NCI-H187 (cell line): ENCODE measurements around the gene ALPK3.
A peak's percentile ranks its signal among the peaks of the same experiment; 100 is the strongest.
"Not testable (repeated sequence)": the region's sequence is repeated elsewhere in the genome, so short reads cannot be mapped to it uniquely, and the experiment has no call there.

Source experiments
- DNase-seq, 2 experiments: peaks; one replicate each; lab custom pipeline; 2025; lab: John Stamatoyannopoulos, UW

ALPK3 gene

DNA sequence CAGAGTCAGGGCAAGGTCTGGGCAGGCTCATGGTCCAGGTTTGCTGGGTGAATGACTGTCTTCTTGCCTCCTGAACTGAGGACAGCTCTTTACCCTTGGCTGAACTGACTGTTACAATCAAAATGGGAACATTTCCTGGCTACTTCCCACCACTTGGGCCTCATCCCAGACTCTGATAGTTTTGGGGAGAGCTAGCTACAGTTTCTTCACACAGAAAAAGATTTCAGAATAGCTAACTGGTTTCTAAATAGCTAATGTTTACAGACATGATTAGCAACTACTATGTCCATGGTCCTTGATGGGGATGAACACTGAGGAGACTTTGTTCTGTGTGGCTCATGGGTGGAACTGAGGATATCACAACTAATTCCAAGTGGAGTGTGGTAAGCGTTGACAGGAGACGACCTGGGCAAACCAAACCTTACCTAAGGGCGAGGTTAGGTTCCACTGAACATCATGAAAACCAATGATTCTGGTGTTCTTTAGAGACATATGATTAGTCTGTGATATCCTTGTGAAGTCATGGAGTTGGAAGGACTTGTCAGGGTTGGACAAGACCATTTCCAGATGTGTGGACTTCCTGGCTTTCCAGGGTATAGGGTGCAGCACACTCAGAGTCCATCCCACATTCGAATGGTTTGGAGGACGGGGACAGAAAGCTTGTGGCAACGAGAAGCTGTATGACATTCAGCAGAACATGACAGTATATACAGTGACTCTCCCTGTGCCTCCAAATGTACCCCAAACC is 7.3 kb downstream of the ALPK3 start:
- DNase-seq, result no peak

DNA sequence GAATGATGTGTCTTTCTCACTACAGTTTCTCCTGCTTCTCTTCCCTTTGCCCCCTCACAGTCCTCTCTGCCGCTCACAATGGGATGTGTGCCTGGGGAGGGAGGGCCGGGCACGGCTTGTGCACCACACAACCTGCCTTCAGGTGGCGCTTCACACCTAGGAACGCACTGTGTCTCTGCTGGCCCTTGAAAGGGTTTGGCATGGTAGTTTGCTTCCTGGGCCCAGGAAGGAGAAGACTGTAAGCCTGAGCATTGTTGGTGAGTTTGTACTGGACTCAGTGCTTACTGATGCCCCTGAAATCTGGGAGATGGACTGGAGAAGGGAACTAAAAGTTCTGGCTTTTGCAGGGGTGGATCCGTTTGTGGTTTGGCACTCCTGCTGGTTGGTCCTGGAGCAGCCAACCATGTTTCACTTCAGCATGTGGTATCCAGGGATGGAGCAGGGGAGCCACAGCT is 9.2 kb downstream of the ALPK3 start:
- no peak for DNase-seq

DNA sequence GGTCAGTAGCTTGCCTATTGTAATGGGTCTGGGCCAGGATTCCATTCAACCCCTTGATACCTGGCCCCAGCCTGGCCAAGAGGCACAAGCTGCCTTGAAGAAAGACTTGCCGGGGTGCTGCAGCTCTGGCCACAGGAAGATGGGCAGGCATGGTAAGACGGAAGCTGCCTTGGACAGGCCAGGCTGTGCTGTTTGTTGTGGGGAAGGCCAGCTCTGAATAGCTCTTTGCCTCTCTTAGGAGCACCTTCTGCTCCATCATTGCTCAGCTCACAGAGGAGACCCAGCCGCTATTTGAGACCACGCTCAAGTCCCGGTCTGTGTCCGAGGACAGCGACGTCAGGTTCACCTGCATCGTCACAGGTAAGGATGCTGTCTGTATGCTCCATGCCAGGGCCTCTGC is 10.1 kb downstream of the ALPK3 start:
- DNase-seq, result no peak

DNA sequence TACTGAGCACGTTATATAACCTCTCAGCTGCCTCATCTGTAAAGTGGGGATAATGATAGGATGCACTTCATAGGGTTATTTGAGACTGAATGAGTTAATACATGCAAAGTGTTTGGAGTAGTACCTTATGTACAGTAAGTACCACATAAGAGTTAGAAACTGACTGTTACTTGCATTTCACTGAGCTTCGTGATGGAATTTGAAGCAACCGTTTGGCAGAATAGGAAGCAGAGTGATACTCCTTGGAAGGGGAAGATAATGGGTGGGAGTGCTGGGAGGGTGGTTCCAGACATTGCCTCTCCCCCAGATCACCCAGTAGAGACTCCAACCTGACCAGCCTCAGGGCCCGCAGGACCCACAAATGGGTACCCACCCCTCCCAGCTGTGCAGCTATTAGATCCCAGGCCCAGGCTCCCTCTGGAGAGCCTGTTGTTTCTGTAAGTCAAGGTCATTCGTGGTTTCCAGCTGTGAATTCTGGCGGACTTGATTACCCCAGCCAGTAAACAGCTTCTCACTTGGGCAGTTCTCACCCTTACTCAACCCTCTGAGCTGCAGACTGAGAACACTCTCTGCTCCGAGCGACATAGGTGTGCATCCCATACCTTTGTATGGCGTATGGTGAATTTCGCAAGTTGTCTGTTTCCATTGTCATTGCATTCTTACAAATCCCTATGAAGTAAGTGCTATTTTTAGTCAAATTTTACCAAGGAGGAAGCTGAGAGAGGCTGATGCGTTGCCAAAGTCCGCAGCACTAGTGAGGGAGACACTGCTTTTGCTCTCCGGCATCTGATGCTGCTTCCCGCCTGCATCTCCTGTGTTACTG is 11.1 kb downstream of the ALPK3 start:
- no peak for DNase-seq

DNA sequence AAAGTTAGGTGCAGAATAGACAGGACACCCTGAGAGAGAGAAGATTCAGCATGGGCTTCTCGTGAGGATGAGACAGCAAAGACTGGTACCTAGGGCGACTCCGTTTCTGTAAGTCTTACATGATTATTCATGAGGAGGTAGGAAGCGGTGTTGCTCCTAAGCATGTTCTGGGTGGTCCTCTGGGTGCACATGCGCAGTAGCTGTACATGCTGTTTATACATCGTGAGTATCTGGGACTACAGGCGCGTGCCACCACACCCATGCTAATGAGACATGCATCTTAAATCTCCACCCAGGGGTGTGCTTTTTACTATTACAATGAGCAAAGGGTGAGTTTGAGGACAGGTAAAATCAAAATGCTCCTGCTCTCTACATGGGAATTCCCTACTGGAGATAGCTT is 12.3 kb downstream of the ALPK3 start:
- no peak for DNase-seq

DNA sequence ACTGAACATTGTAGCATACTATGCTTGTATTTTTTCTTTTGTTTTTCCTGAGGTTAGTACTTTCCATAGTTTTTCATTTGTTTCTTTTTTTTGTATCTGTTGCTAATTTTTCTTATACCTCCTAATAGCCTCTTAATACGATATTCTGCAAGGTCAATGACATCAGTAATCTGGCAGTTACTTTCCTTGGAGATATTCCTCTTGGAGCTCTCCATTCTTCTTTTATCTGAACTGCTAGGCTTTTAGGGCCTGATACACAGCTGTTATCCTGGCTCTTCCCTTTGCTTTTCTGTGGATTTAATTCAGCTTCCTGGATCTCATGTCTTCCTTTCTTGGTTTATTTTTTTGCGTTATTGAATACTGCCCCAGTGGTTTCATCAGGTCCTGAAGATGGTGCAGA is 12.9 kb downstream of the ALPK3 start:
- no peak for DNase-seq

DNA sequence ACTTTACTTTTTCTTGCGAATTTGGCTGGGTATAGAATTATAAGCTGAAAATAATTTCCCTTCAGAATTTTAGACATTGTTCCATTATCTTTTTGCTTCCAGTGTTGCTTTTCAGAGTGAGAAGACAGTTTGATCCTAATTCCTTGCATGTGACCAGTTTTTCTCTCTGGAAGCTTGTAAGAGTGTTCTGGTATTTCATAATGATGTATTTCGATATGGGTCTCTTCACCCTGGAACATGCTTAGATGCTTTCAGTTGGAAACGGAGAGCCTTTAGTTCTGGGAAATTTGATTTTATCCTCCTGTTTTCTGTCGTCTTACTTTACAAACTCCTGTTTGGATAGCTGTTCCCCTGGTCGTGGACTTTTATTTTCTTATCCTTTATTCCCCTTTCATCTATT is 13.9 kb downstream of the ALPK3 start:
- DNase-seq, result no peak

DNA sequence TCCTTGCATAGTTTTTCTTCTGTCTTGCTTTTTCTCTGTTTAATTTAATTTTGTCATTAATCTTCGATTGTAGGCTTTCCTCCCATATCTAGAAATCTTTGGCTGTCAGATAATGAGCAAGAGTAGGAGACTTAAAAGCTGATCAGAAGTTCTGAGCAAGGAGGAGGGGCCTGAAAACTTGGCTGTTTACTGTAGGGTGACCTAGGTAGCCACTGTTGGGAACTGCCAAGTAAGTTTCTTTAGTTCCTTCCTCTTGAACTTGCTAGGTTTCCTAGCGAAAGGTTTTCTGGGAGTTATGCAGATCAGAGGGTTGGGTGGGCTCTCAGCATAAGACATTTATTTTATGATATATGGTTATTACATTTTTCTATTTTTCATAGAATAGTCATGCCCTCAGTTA is 14.5 kb downstream of the ALPK3 start:
- no peak for DNase-seq

DNA sequence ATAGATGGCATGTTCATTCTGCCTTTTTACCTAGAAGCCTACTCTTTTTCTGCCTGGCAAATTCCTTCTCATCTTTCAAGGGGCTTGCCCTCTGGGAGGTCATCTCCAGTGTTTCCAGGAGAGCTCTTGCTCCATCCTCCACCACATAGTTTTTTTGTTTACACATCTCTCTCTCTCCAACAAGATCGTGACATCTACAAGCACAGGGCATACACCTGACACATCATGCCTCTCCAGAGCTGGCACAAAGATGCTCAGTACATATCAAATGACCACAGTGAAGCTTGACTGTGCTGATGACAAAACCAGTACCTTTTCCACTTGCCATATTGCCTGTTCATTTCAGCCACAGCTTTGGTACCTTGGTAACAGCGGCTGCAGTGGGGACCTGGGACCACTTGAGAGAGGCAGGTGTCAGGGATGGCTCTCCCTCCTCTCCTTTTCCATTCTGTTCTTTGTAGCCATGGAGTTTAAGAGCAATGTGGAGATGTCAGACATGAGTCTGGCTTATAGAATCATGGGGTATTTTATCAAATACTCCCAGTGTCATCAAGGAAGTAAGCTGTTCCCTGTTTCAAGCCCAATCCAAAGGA is 15.4 kb downstream of the ALPK3 start:
- peak in 1 of 2 experiments; percentile 7 for DNase-seq

DNA sequence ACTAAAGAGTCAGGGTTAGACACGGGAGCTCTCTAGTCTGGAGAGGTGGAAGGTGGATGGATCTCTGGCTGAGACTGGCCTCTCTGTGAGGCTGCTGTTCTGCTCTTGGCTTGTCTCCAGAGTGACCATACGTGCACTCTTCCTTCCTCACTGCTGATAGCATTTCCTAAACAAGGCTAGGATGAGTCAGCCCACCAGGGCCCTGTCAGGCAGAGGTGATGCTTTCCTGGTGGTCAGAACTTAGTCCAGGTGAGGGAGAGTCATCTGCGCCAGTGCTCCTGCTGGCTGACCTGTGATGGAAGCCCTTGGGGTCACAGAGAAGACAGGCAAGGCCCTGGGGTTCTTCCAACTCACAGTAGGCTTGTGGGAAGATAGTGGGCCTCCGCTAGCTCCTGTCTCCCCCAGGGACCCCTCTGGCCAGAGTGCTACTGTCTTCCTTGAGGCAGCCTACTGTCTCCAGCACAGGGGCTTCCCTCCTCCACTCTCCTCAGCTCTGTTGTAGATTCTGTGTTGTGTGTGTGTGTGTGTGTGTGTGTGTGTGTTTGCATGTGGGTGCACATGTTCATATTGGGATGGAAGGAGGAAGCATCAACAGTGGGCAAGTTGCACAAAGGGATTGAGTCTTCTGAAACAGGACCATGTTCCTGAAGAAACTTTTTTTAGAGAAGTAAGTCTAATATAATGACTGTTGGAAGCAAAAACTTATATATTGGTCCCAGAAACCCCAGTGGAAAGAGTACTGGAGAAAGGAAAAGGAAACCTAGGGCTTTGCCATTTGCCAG is 16.5 kb downstream of the ALPK3 start:
- no peak for DNase-seq

DNA sequence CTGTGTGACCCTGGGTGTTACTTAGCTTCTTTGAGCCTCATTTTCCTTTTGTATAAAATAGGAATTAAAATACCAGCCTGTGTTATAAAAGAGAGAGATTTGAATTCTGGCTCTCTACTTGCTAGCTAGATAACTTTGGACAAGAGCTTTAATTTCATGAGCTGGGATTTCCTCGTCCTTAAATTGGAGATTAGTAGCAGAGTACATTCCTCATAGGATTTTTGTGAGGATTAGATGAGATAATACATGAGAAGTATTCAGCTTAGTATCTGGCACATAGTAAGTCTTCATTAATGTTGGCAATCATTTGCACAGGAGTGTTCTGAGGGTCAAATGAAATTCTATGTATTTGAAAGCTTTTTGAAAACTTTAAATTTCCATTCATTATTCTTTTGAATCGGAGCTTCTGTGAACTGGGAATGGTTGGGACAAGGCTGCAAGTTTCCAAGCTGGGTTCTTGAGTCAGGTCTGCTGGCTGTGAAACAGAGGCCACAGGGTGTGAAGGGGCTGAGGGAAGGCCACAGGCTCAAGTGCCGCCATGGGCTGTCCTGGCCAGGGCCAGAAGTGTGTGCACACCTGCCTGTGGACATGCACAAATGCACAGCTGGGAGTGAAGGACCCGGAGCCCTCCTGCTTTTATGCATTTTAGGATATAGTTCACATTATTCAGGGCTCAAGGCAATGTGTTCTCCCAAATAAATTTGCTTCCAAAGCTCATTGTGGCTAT is 17.2 kb downstream of the ALPK3 start:
- DNase-seq, result no peak

DNA sequence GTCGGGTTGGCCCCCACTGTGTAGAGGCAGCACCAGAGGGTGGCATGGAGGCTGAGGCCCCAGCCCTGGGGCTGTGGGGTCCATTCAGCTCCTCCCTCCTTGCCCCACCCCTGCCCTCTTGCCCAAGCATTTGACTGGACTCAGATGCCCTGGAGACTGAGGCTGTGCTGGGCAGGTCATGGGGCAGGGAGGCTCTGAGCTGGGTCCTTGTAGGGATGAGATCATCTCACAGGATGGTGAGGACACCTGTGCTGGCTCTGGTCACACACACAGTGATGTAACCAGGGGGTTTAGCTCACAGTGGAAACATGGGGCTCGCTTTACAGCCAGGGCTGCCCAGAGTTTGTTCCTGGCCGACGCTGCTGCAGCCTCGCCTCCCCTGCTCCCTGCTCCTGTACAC is 17.8 kb downstream of the ALPK3 start:
- no peak for DNase-seq

DNA sequence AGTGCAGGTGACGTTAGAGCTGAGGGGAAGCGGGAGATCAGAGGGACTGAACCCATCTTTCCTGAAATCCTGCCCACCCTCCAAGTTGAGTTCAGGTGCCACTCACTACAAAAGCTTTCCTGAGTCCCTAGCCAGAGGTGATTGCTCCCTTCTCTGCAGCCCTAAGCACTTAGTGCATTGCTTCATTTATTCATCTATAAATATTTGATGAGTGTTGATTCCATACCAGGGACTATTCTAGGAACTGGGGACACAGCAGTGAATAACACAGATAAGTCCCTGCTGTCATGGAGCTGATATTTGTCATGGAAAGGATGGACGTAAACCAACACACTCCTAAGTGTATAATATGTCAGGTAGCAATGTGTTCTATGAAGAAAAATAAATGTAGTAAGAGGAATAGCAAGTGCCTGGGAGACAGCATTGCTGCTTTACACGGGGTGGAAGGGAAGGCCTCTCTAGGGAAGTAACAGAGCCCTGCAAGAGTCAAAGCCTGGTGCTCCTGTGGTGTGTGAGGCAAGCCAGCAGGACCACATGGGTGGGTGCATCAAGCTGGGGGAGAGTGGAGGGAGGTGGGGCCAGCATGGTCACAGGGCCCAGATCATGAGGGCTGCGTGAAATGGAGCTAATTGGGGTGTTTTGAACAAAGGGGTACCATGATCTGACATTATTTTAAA is 18.6 kb downstream of the ALPK3 start:
- DNase-seq, result no peak

DNA sequence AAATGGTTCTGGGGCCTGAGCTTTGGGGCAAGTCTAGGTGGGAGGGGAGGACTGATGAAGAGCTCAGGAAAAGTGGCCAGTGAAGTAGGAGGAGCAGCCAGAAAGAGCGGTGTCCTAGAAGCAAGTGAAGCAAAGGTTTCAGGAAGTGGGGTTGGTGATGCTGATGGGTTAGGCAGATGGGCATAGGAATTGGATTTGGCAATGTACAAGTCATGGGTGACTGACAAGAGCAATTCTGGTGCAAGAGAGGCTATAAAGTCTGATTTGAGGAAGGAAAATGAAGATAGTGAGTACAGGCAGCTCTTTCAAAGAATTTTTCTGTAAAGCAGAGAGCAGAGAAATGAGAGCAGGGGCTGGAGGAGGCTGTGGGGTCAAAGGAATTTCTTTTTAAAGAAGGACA is 19.7 kb downstream of the ALPK3 start:
- no peak for DNase-seq

DNA sequence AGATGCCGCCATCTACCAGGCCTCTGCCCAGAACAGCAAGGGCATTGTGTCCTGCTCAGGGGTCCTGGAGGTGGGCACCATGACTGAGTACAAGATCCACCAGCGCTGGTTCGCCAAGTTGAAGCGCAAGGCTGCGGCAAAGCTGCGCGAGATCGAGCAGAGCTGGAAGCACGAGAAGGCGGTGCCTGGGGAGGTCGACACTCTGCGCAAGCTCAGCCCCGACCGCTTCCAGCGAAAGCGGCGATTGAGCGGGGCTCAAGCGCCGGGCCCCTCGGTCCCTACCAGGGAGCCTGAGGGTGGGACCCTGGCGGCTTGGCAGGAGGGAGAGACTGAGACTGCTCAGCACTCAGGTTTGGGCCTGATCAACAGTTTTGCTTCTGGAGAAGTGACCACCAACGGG is 22.6 kb downstream of the ALPK3 start:
- no peak for DNase-seq

DNA sequence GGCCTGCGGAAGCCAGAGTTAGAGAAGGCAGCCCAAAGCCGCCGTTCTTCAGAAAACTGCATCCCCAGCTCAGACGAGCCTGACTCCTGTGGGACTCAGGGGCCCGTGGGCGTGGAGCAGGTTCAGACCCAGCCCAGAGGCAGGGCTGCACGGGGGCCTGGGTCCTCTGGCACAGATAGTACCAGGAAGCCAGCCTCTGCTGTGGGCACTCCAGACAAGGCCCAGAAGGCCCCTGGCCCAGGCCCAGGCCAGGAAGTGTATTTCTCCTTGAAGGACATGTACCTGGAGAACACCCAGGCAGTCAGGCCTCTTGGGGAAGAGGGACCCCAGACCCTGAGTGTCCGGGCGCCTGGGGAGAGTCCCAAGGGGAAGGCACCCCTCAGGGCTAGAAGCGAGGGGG is 23.1 kb downstream of the ALPK3 start:
- no peak for DNase-seq

DNA sequence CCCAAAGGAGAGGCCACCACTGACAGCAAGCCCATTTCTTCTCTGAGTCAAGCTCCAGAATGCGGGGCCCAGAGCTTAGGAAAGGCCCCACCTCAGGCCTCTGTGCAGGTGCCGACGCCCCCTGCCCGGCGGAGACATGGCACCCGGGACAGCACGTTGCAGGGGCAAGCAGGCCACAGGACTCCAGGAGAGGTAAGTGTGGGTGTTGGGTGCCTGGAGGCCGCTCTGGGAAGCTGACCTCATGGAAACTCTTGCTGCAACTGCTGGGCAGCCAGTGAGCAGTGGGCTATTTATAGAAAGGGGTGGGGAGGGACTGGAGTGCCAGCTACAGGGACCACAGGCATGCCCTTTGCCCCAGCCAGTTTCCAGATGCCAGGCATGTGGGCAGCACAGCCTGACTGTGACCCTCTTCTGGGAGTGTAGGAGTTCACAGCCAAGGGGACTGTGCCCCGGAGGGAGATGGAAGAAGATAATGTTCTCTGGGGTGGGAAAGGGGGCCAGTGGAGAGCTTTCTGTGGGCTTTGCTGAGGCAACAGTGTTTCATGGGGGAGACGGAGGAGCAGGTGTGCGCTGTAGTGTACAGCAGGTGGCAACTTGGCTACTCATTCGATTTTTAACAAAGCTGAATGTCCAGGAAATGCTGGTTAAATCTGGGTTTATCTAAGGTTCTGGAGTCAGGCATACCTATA is 23.7 kb downstream of the ALPK3 start:
- DNase-seq, result no peak

DNA sequence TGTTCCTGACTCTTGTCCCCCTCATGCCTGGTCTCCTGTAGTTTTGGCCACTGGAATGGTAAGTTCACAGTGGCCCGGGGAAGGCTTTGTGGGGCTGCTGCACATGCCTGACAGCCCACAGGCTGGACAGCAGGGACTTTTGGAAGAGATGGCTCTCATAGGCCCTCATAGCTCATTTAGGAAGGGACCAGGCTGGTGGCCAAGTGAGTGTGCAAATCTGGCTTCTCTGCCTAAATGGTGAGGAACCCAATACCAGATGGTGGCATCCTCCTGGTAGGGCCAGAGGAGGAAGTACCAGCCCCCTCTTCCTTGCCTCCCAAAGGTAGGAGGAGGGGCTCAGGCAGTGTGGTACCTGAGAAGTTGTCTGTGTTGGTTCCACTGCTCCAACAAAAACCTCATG is 25.6 kb downstream of the ALPK3 start:
- no peak for DNase-seq

DNA sequence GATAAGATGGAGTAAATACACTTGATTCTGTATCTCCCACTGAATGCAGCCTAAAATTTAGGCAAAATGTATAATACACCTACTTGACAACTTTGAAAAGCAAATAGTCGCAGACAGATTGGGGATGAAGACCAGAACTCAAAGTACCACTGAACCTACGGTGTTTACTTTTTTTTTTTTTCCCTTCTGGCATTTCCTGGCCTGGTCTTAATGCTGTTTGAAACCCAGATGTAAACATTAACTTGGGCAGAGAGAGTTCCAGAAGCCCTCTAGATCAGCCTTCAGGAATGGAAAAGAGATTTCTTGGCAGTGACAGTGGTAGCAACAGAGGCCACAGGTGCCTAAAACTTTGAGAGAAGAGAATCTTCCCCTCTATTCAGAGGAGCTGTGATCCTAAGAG is 27.8 kb downstream of the ALPK3 start:
- DNase-seq, result no peak

DNA sequence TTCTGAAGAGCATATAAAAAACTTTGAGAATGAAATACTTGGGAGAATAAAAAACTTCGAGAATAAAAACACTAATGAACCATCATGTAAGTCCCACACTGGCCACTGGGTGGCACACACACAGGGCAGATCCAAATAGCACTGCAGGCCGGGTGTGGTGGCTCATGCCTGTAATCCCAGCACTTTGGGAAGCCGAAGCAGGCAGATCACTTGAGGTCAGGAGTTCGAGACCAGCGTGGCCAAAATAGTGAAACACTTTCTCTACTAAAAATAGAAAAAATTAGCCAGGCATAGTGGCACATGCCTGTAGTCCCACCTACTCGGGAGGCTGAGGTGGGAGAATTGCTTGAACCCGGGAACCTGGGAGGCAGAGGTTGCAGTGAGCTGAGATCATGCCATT is 28.5 kb downstream of the ALPK3 start:
- not testable (repeated sequence) for DNase-seq
